Ramos (cell line): ENCODE measurements around the gene ATOX1.
"Not testable (repeated sequence)": the region's sequence is repeated elsewhere in the genome, so short reads cannot be mapped to it uniquely, and the experiment has no call there.

Experiments used
- in situ Hi-C: fragments of 300-500 bp; cut with MboI; formaldehyde crosslinking; loops from one replicate; pipeline ENCODE4 v1.14.3; 2022; ENCODE audit warnings: low sequenced_read_pairs; ENCODE audit not compliant: unreplicated experiment

Gene ATOX1

GRCh38 chr5:151703780-151704179 is 54.7 kb downstream of the ATOX1 start:
- in situ Hi-C loops = no loop called here

GRCh38 chr5:151703227-151703626 is 55.2 kb downstream of the ATOX1 start:
- in situ Hi-C loops = no loop called here

- in situ Hi-C loops = no loop called here
These were observed 57.6 kb downstream of the ATOX1 start for GRCh38 chr5:151700820-151701219.

- in situ Hi-C loops = no loop called here
These were observed 58.1 kb downstream of the ATOX1 start for GRCh38 chr5:151700296-151700695.

- in situ Hi-C loops = no loop called here
These were observed 59.1 kb downstream of the ATOX1 start for GRCh38 chr5:151699071-151699901.

- in situ Hi-C loops = not testable (repeated sequence)
These were observed 60.4 kb downstream of the ATOX1 start for GRCh38 chr5:151698081-151698480.

GRCh38 chr5:151697452-151697851 is 61.0 kb downstream of the ATOX1 start:
- in situ Hi-C loops = no loop called here

- in situ Hi-C loops = no loop called here
These were observed 61.9 kb downstream of the ATOX1 start for GRCh38 chr5:151696470-151697061.

- in situ Hi-C loops = no loop called here
These were observed 63.0 kb downstream of the ATOX1 start for GRCh38 chr5:151695464-151695863.

- in situ Hi-C loops = no loop called here
These were observed 64.4 kb downstream of the ATOX1 start for GRCh38 chr5:151694035-151694485.
